HepG2 (cell line): ENCODE data around the gene NEDD4L. TPM values are rescaled to one million over a fixed set of nuclear protein-coding genes. Genes with fewer than 3 reads are reported as not detected.

Experiments used
- ATAC-seq: fragments of 200-7000 bp; cut with Tn5 transposase; 3 replicates; pipeline ENCODE4 v1.9.1; 2020; ENCODE audit warnings: mild to moderate bottlenecking, moderate library complexity
- Bru-seq: library from RNA; stranded (reverse); fragments of 400-500 nt; gene quantifications from one replicate; lab custom pipeline; 2021; lab: Mats Ljungman, UMichigan
- BruChase-seq, 2 experiments: library from RNA; stranded (reverse); fragments of 400-500 nt; gene quantifications; one replicate each; lab custom pipeline; 2021; lab: Mats Ljungman, UMichigan
- BruUV-seq: library from RNA; stranded (reverse); fragments of 400-500 nt; replicated peaks from 2 replicates; lab custom pipeline; 2021; lab: Mats Ljungman, UMichigan
- CTCF ChIA-PET: fragments of 300-600 bp; formaldehyde crosslinking; extraction: SDS; loops from one replicate; lab custom pipeline; 2021; ENCODE audit warnings: low total read pairs, inconsistent platforms, low intra/inter-chr PET ratio; lab: Yijun Ruan, JAX
- POLR2A ChIA-PET: fragments of 350-600 bp; sonication (Branson Sonifier 250); formaldehyde crosslinking; loops from one replicate; lab custom pipeline; 2020; ENCODE audit warnings: antibody characterized with exemption, inconsistent platforms; lab: Yijun Ruan, JAX
- DNase-seq: peaks from one replicate; pipeline ENCODE4 v3.0.0-alpha.2; 2015; ENCODE audit warnings: low spot score
- FAIRE-seq: peaks from 3 replicates; lab custom pipeline; 2011; peaks lifted over from hg19 to GRCh38; lab: Jason Lieb, UNC
- H2AFZ ChIP-seq: one replicate; pipeline ENCODE4 v1.6.1; 2011; ENCODE audit warnings: low read length, inconsistent platforms
- H3K27ac ChIP-seq: fragments of 300-600 bp; 3 replicates; pipeline ENCODE4 v1.8.0; 2011; ENCODE audit warnings: mixed run types, mild to moderate bottlenecking, mixed read lengths, low read length, inconsistent platforms; ENCODE audit not compliant: insufficient read depth; ENCODE audit errors: extremely low read length
- H3K27me3 ChIP-seq, 2 experiments: fragments of 200-600 bp in 1 of 2; 2 replicates in 1 of 2; 3 replicates in 1 of 2; pipeline versions ENCODE4 v1.6.0 to v1.8.0; 2011; ENCODE audit warnings: low read length in 2 of 2, mild to moderate bottlenecking in 2 of 2, moderate library complexity in 2 of 2, inconsistent platforms in 1 of 2; ENCODE audit not compliant: insufficient read depth in 2 of 2, control insufficient read depth in 1 of 2
- H3K36me3 ChIP-seq, 2 experiments: fragments of 200-600 bp in 1 of 2; replicated peaks in 1 of 2; 2 replicates in 1 of 2; 3 replicates in 1 of 2; pipeline versions ENCODE4 v1.5.1 to v1.8.0; 2011; ENCODE audit warnings: low read length in 2 of 2, inconsistent platforms in 1 of 2; ENCODE audit not compliant: insufficient read depth in 2 of 2, control insufficient read depth in 1 of 2
- H3K4me1 ChIP-seq: 2 replicates; pipeline ENCODE4 v1.5.1; 2012; ENCODE audit warnings: low read length, inconsistent platforms; ENCODE audit not compliant: insufficient read depth
- H3K4me2 ChIP-seq: 2 replicates; pipeline ENCODE4 v1.6.0; 2011; ENCODE audit warnings: low read depth, low read length, inconsistent platforms
- H3K4me3 ChIP-seq, 3 experiments: fragments of 200-600 bp in 1 of 3; sonication (generic), shearing (Covaris generic) in 1 of 3; replicated peaks in 1 of 3; 2 replicates each; pipeline ENCODE4 v1.5.1; 2011 to 2016; ENCODE audit warnings: low read length in 3 of 3, inconsistent platforms in 2 of 3, low read depth in 2 of 3, mild to moderate bottlenecking in 2 of 3, control low read depth in 1 of 3, mixed read lengths in 1 of 3; ENCODE audit not compliant: insufficient read depth in 1 of 3
- H3K79me2 ChIP-seq: one replicate; pipeline ENCODE4 v1.6.1; 2011; ENCODE audit warnings: low read length, inconsistent platforms; ENCODE audit not compliant: insufficient read depth
- H3K9ac ChIP-seq: 2 replicates; pipeline ENCODE4 v1.6.0; 2011; ENCODE audit warnings: mild to moderate bottlenecking, low read depth, low read length, inconsistent platforms; ENCODE audit not compliant: insufficient read depth
- H3K9me3 ChIP-seq: 2 replicates; pipeline ENCODE4 v1.5.1; 2012; ENCODE audit warnings: mild to moderate bottlenecking, low read length
- H4K20me1 ChIP-seq: 2 replicates; pipeline ENCODE4 v1.6.0; 2011; ENCODE audit warnings: inconsistent platforms, mild to moderate bottlenecking, low read length, moderate library complexity; ENCODE audit not compliant: insufficient read depth
- BRD4 ChIP-seq: sonication (generic); formaldehyde crosslinking; IDR thresholded peaks from 2 replicates; pipeline ENCODE4 v1.4.0; 2020; ENCODE audit warnings: missing genetic modification reagents
- HNF1A ChIP-seq, 2 experiments: sonication (generic) in 1 of 2; formaldehyde crosslinking in 1 of 2; IDR thresholded peaks; 2 replicates each; pipeline versions ENCODE4 v1.4.0 to v1.6.1; 2016 to 2020; ENCODE audit warnings: borderline replicate concordance in 1 of 2, low read depth in 1 of 2, mild to moderate bottlenecking in 1 of 2, missing genetic modification reagents in 1 of 2
- HNRNPK ChIP-seq: fragments of 200-400 bp; formaldehyde crosslinking; IDR thresholded peaks from 2 replicates; pipeline ENCODE4 v1.6.1; 2018; ENCODE audit warnings: low read length, low read depth, moderate library complexity, mild to moderate bottlenecking; ENCODE audit not compliant: poor library complexity, severe bottlenecking
- KDM5B ChIP-seq: sonication (generic); formaldehyde crosslinking; IDR thresholded peaks from 2 replicates; pipeline ENCODE4 v1.4.0; 2020; ENCODE audit warnings: missing genetic modification reagents, mild to moderate bottlenecking, borderline replicate concordance
- MXD4 ChIP-seq: IDR thresholded peaks from 2 replicates; pipeline ENCODE4 v1.6.1; 2016; ENCODE audit warnings: mild to moderate bottlenecking, missing biosample characterization, missing genetic modification reagents
- SIN3B ChIP-seq: fragments of 150-350 bp; IDR thresholded peaks from 2 replicates; pipeline ENCODE4 v1.6.1; 2014; ENCODE audit warnings: low read length
- SRF ChIP-seq: IDR thresholded peaks from 2 replicates; pipeline ENCODE4 v1.6.1; 2011; ENCODE audit warnings: mild to moderate bottlenecking, low read depth, low read length, moderate library complexity
- TP53 ChIP-seq: sonication (generic); formaldehyde crosslinking; conservative IDR thresholded peaks from 2 replicates; pipeline ENCODE4 v1.4.0; 2020; ENCODE audit warnings: missing genetic modification reagents
- ZNF614 ChIP-seq: IDR thresholded peaks from 2 replicates; pipeline ENCODE4 v1.6.1; 2018; ENCODE audit warnings: missing biosample characterization, missing genetic modification reagents, inconsistent platforms, borderline replicate concordance
- ZNF788 ChIP-seq: sonication (generic); formaldehyde crosslinking; IDR thresholded peaks from 2 replicates; pipeline ENCODE4 v1.5.0; 2020; ENCODE audit warnings: mild to moderate bottlenecking, missing genetic modification reagents, borderline replicate concordance
- WGBS: methylation state at CpG from one replicate; pipeline ENCODE4 v1.1.6; 2017; ENCODE audit warnings: low lambda C conversion rate; 5-methylcytosine and 5-hydroxymethylcytosine counted together
- in situ Hi-C: cut with HindIII; loops from 2 replicates; pipeline ENCODE4 v1.10.0; 2017; ENCODE audit warnings: low pct_unique_long_range_greater_than_20kb; ENCODE audit not compliant: extremely low pct_ligation_motif_present
- intact Hi-C: fragments of 100-400 bp; cut with micrococcal nuclease; formaldehyde crosslinking; loops from one replicate; pipeline ENCODE4 v1.10.0; 2022; ENCODE audit not compliant: unreplicated experiment
- long read RNA-seq, 2 experiments: library from RNA in 1 of 2; library from polyadenylated mRNA in 1 of 2; stranded (forward) in 1 of 2; unstranded in 1 of 2; transcript quantifications; one replicate each; pipeline ENCODE4 v2.0.0, GENCODE V29; 2019 to 2022
- polyA minus RNA-seq, 3 experiments: library from RNA; depleted of rRNA, polyadenylated mRNA; stranded (reverse); fragments of >200 nt; gene quantifications; 2 replicates each; pipeline ENCODE4 v1.2.3, GENCODE V29; 2011; ENCODE audit warnings: low replicate concordance in 1 of 3
- polyA plus RNA-seq, 8 experiments: library from polyadenylated mRNA; depleted of rRNA in 3 of 8; stranded (reverse) in 7 of 8; unstranded in 1 of 8; fragments of >200 nt; fragmentation: Illumina TruSeq in 4 of 8; extraction: Trizol in 4 of 8; gene quantifications; 2 replicates each; pipeline versions ENCODE4 v1.2.1 to v1.2.3, GENCODE V29; 2011 to 2016; ENCODE audit warnings: low read depth in 4 of 8, missing spikeins in 1 of 8, mixed read lengths in 1 of 8; ENCODE audit not compliant: insufficient read depth in 1 of 8
- total RNA-seq, 5 experiments: library from RNA; depleted of rRNA; stranded (reverse); fragments of >200 nt; fragmentation: Illumina TruSeq; extraction: Trizol; gene quantifications; 2 replicates each; pipeline ENCODE4 v1.2.3, GENCODE V29; 2016; ENCODE audit warnings: low read depth in 1 of 5

The NEDD4L gene
- total RNA-seq (2016; rRNA removed; fragmentation: Illumina TruSeq; extraction: Trizol): 155 and 168 TPM in 2 replicates
- 227 and 244 TPM in 2 replicates for total RNA-seq (2016; cell fraction: cytosol; rRNA removed; fragmentation: Illumina TruSeq; extraction: Trizol; ENCODE audit: low read depth)
- 149 and 168 TPM in 2 replicates for total RNA-seq (2016; cell fraction: insoluble cytoplasmic fraction; rRNA removed; fragmentation: Illumina TruSeq; extraction: Trizol)
- 283 and 312 TPM in 2 replicates for total RNA-seq (2016; cell fraction: membrane; rRNA removed; fragmentation: Illumina TruSeq; extraction: Trizol)
- total RNA-seq (2016; cell fraction: nucleus; rRNA removed; fragmentation: Illumina TruSeq; extraction: Trizol): 149 and 177 TPM in 2 replicates
- polyA plus RNA-seq (2011; rRNA removed): 390 and 395 TPM in 2 replicates
- 327 and 388 TPM in 2 replicates for polyA plus RNA-seq (2011; cell fraction: cytosol; rRNA removed)
- 350 and 369 TPM in 2 replicates for polyA plus RNA-seq (2011; cell fraction: nucleus; rRNA removed)
- 315 and 342 TPM in 2 replicates for polyA plus RNA-seq (2012)
- polyA plus RNA-seq (2016; cell fraction: cytosol; fragmentation: Illumina TruSeq; extraction: Trizol; ENCODE audit: low read depth): 321 and 361 TPM in 2 replicates
- 177 and 180 TPM in 2 replicates for polyA plus RNA-seq (2016; cell fraction: insoluble cytoplasmic fraction; fragmentation: Illumina TruSeq; extraction: Trizol; ENCODE audit: low read depth)
- 294 and 314 TPM in 2 replicates for polyA plus RNA-seq (2016; cell fraction: membrane; fragmentation: Illumina TruSeq; extraction: Trizol; ENCODE audit: low read depth)
- polyA plus RNA-seq (2016; cell fraction: nucleus; fragmentation: Illumina TruSeq; extraction: Trizol; ENCODE audit: insufficient read depth, low read depth): 244 and 256 TPM in 2 replicates
- polyA minus RNA-seq (2011; rRNA and poly(A)+ RNA removed; ENCODE audit: low replicate concordance): 51.4 and 283 TPM in 2 replicates
- 167 and 173 TPM in 2 replicates for polyA minus RNA-seq (2011; cell fraction: cytosol; rRNA and poly(A)+ RNA removed)
- polyA minus RNA-seq (2011; cell fraction: nucleus; rRNA and poly(A)+ RNA removed): 477 and 524 TPM in 2 replicates
- percentile 89 among the genes with signal in this experiment for Bru-seq, nascent RNA
- BruChase-seq, experiment 1, labeled RNA remaining after a 6-hour chase: percentile 80 among the genes with signal in this experiment
- BruChase-seq, experiment 2, labeled RNA remaining after a 2-hour chase: percentile 78 among the genes with signal in this experiment
- long read RNA-seq, experiment 1, transcript NEDD4L-229 (3 exons, 2,743 nt): major isoform, 8 of 41 reads
- long read RNA-seq, experiment 1, partial matches to known transcripts: 12 of 41 reads
- long read RNA-seq, experiment 1, other reads (novel, unspliced or antisense): 18 of 41 reads
- long read RNA-seq, experiment 2, full-length matches to known transcripts: 151 of 296 reads
- long read RNA-seq, experiment 2, partial matches to known transcripts: 43 of 296 reads
- long read RNA-seq, experiment 2, other reads (novel, unspliced or antisense): 102 of 296 reads

- peak; percentile 87 for ATAC-seq
- TF ChIP-seq HNF1A (IDR thresholded peaks at IDR 0.05; ENCODE audit: low read depth): no peak
- peak; percentile 21; the same call in 1 of the 2 replicates for TF ChIP-seq HNF1A (CRISPR knock-in tag; IDR thresholded peaks at IDR 0.05; ENCODE audit: borderline replicate concordance)
- 0 out of 2 replicates have a peak, but pooled peaks have one; percentile 46 for TF ChIP-seq TP53
- TF ChIP-seq ZNF614 (CRISPR knock-in tag): 0 out of 2 replicates have a peak, but pooled peaks have one; percentile 23
- 0 out of 2 replicates have a peak, but pooled peaks have one; percentile 56 for TF ChIP-seq BRD4 (CRISPR knock-in tag)
- TF ChIP-seq HNRNPK: no peak
- TF ChIP-seq KDM5B (CRISPR knock-in tag): 0 out of 2 replicates have a peak, but pooled peaks have one; percentile 26
- TF ChIP-seq SIN3B: 0 out of 2 replicates have a peak, but pooled peaks have one; percentile 39
- peak; percentile 13; the same call in 1 of the 2 replicates for TF ChIP-seq SRF
- peak; percentile 81 for TF ChIP-seq MXD4 (CRISPR knock-in tag)
- TF ChIP-seq ZNF788: peak; percentile 35; the same call in 1 of the 2 replicates
Observed at GRCh38 chr18:58043491-58044369, at the start of gene NEDD4L. Gene NEDD4L, plus strand, starts transcription at chr18:58044226. Its CDS starts 435 bp downstream, at chr18:58044661.

More at GRCh38 chr18:58043491-58044369, at the start of gene NEDD4L:
- POLR2A ChIA-PET: interaction anchor here (0.7 to 1.6 kb wide), 8 partner anchors 19 to 447 kb away, joined by 3 to 14 read pairs (median 4); no protein-coding TSS in a partner anchor
- Histone ChIP-seq H3K9ac (peak within 1 kb of the TSS; percentile 89), H3K27ac (peak within 1 kb of the TSS; percentile 83), H3K36me3 (peaks cover 1 to 3% of the 10 kb centered on the region in 2 experiments; a peak in 1 of 5 replicates), H3K79me2 (peaks cover 43% of the 10 kb centered on the region), H3K27me3 (no peaks in the 10 kb centered on the region; a peak in 1 of 5 replicates), H4K20me1 (peaks cover 20% of the 10 kb centered on the region; the same call in 1 of the 2 replicates), H2AFZ (peak within 1 kb of the TSS; percentile 57), H3K4me1 (peaks cover 39% of the 10 kb centered on the region), H3K4me3 (peak within 1 kb of the TSS; percentile 87 to 96 (median 90)), H3K9me3 (no peaks in the 10 kb centered on the region), H3K4me2 (peak within 1 kb of the TSS; percentile 88)
- WGBS: 0% methylated on average over 27 of the region's 91 CpGs
- no TSS peak for BruUV-seq
- CTCF ChIA-PET: interaction anchor here (0.7 to 2.1 kb wide), 7 partner anchors 78 to 454 kb away, joined by 3 to 22 read pairs (median 5); no protein-coding TSS in a partner anchor
- FAIRE-seq: peak; percentile 8
- intact Hi-C loops: loop anchor here (1.0 to 10.0 kb wide), 12 partner anchors 19 to 721 kb away; no protein-coding TSS in a partner anchor
- in situ Hi-C loops: no loop called here
- DNase-seq: peak; percentile 82
